OCI-LY7 (cell line): ENCODE data around the gene RARG. TPM values are rescaled to one million over a fixed set of nuclear protein-coding genes. Genes with fewer than 3 reads are reported as not detected.

Experiments used
- BruUV-seq: library from RNA; stranded (reverse); fragments of 400-500 nt; replicated peaks from 2 replicates; lab custom pipeline; 2021; lab: Mats Ljungman, UMichigan
- CTCF ChIA-PET: fragments of 300-600 bp; sonication (Branson Sonifier 250); formaldehyde crosslinking; loops from one replicate; lab custom pipeline; 2022; ENCODE audit warnings: antibody characterized with exemption; ENCODE audit not compliant: unreplicated experiment; lab: Charles Lee
- POLR2A ChIA-PET: fragments of 300-600 bp; sonication (Branson Sonifier 250); formaldehyde crosslinking; loops from one replicate; lab custom pipeline; 2022; ENCODE audit warnings: antibody characterized with exemption; lab: Charles Lee
- DNase-seq: peaks from one replicate; pipeline ENCODE4 v3.0.0-alpha.2; 2015; ENCODE audit warnings: low spot score
- H2AFZ ChIP-seq: fragments of 200-600 bp; sonication (generic), shearing (Covaris generic); 2 replicates; pipeline ENCODE4 v1.6.1; 2014; ENCODE audit warnings: mild to moderate bottlenecking, antibody characterized with exemption, low read length, moderate library complexity
- H3K27ac ChIP-seq: fragments of 200-600 bp; sonication (generic); 2 replicates; pipeline ENCODE4 v1.5.1; 2014; ENCODE audit warnings: mixed run types, low read depth, mild to moderate bottlenecking, moderate library complexity, low read length, inconsistent platforms; ENCODE audit not compliant: poor library complexity, severe bottlenecking
- H3K36me3 ChIP-seq: fragments of 200-600 bp; sonication (generic); 2 replicates; pipeline ENCODE4 v1.6.1; 2014; ENCODE audit warnings: mild to moderate bottlenecking, antibody characterized with exemption, low read length, moderate library complexity, mixed read lengths; ENCODE audit not compliant: insufficient read depth
- H3K4me1 ChIP-seq: fragments of 200-600 bp; sonication (generic); 2 replicates; pipeline ENCODE4 v1.5.1; 2014; ENCODE audit warnings: mild to moderate bottlenecking, low read length; ENCODE audit not compliant: insufficient read depth, poor library complexity, severe bottlenecking
- H3K4me2 ChIP-seq: fragments of 200-600 bp; sonication (generic); 2 replicates; pipeline ENCODE4 v1.6.1; 2014; ENCODE audit warnings: mild to moderate bottlenecking, low read length
- H3K4me3 ChIP-seq: fragments of 200-600 bp; sonication (generic); 2 replicates; pipeline ENCODE4 v1.5.1; 2014; ENCODE audit warnings: mild to moderate bottlenecking, low read depth, low read length; ENCODE audit not compliant: poor library complexity, severe bottlenecking
- H3K79me2 ChIP-seq: fragments of 200-600 bp; sonication (generic); 2 replicates; pipeline ENCODE4 v1.6.1; 2016; ENCODE audit warnings: low read depth, mild to moderate bottlenecking, low read length, moderate library complexity, mixed read lengths; ENCODE audit not compliant: insufficient read depth
- H3K9me2 ChIP-seq: fragments of 200-600 bp; sonication (generic); 2 replicates; pipeline ENCODE4 v1.6.1; 2016; ENCODE audit warnings: mild to moderate bottlenecking, low read length, mixed read lengths; ENCODE audit not compliant: insufficient read depth
- H3K9me3 ChIP-seq: fragments of 200-600 bp; sonication (generic); 2 replicates; pipeline ENCODE4 v1.6.1; 2014; ENCODE audit warnings: mild to moderate bottlenecking, mixed run types, low read length, mixed read lengths
- H4K20me1 ChIP-seq: fragments of 200-600 bp; sonication (generic); 2 replicates; pipeline ENCODE4 v1.6.1; 2014; ENCODE audit warnings: mild to moderate bottlenecking, antibody characterized with exemption, low read length, moderate library complexity, mixed read lengths; ENCODE audit not compliant: insufficient read depth
- EZH2phosphoT487 ChIP-seq: fragments of 200-600 bp; sonication (generic); IDR thresholded peaks from 2 replicates; pipeline ENCODE4 v1.6.1; 2018; ENCODE audit warnings: low read depth, borderline replicate concordance, mild to moderate bottlenecking, mixed run types, antibody characterized with exemption, low read length, moderate library complexity, mixed read lengths
- intact Hi-C: fragments of 100-400 bp; cut with micrococcal nuclease; formaldehyde crosslinking; loops from one replicate; pipeline ENCODE4 v1.10.0; 2022; ENCODE audit not compliant: unreplicated experiment
- total RNA-seq, 2 experiments: library from RNA; depleted of rRNA in 1 of 2; stranded (reverse); fragments of >200 nt in 1 of 2; shearing (Covaris generic) in 1 of 2; gene quantifications; 2 replicates each; pipeline ENCODE4 v1.2.3, GENCODE V29; 2014 to 2022
- TF ChIP-seq, protein P1 (sequence below): fragments of 200-600 bp; sonication (generic); conservative IDR thresholded peaks from 2 replicates; pipeline ENCODE4 v1.5.1; 2014; ENCODE audit warnings: mild to moderate bottlenecking, antibody characterized with exemption, low read length, moderate library complexity, mixed read lengths

The RARG gene
- total RNA-seq, 2 experiments from 2014 or later = 7.0 to 8.4 TPM

DNA sequence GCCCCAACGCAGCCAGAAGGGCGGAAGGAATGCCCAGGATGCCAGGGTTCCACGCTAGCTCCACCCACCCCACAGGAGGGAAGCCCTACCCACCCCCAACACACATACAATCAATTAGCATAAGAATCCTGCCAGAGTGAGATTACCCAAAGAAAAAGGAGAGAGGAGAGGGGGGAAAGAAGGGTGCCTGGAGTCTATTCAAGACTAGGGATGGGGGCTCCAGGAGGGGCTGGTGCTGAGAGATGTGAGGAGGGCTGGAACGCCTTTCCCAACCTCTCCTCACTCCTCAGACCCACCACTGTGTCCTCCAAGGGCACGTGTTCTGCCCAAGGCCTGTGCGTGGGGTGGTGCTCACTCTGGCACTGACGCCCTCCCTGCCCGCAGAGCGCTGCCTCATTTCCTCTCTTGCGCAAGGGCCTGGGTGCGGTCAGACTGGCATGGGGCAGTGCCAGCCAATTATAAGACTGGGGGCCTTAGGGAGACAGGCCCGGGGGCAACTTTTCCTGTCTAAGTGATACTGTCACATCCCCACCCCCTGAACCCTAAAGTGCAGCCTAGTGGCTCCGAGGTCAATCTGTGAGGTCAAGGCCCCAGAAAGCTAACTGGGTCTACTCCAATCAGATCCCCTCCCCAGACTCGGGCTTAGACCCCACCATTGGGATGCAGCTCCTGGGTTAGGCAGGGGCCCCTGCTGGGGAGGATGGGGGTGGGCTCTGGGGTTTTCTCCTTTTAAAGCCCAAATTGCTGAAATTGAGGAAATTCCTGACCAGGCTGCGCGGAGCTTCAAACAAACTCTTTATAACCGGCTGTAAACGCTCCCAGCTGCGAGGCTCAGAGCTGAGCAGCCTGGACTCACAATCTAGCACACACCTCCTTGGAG, 14.7 kb downstream of the RARG start:
- ChIA-PET CTCF (interaction anchor here (1.5 kb wide), 1 partner anchor 50 kb away, joined by 4 read pairs; the partner anchor contains the start of gene ESPL1), POLR2A (interaction anchor here (0.6 to 6.2 kb wide), 8 partner anchors 10 to 78 kb away, joined by 3 to 41 read pairs (median 3); partner anchors contain the start of genes ESPL1, ITGB7 and PFDN5)
- intact Hi-C loops = no loop called here
- Histone ChIP-seq H4K20me1 (no peaks in the 10 kb centered on the region), H2AFZ (no peak overlapping the region), H3K9me3 (no peaks in the 10 kb centered on the region), H3K4me2 (peak overlapping the region; percentile 96), H3K27ac (no peak overlapping the region), H3K4me1 (peaks cover 80% of the 10 kb centered on the region), H3K79me2 (no peaks in the 10 kb centered on the region), H3K36me3 (peaks cover 5% of the 10 kb centered on the region; the same call in 1 of the 2 replicates), H3K4me3 (no peak overlapping the region), H3K9me2 (no peaks in the 10 kb centered on the region)
- DNase-seq = no peak
- TF ChIP-seq EZH2phosphoT487 = no peak
- TF ChIP-seq, protein P1, sequence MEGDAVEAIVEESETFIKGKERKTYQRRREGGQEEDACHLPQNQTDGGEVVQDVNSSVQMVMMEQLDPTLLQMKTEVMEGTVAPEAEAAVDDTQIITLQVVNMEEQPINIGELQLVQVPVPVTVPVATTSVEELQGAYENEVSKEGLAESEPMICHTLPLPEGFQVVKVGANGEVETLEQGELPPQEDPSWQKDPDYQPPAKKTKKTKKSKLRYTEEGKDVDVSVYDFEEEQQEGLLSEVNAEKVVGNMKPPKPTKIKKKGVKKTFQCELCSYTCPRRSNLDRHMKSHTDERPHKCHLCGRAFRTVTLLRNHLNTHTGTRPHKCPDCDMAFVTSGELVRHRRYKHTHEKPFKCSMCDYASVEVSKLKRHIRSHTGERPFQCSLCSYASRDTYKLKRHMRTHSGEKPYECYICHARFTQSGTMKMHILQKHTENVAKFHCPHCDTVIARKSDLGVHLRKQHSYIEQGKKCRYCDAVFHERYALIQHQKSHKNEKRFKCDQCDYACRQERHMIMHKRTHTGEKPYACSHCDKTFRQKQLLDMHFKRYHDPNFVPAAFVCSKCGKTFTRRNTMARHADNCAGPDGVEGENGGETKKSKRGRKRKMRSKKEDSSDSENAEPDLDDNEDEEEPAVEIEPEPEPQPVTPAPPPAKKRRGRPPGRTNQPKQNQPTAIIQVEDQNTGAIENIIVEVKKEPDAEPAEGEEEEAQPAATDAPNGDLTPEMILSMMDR = no peak
- no TSS peak for BruUV-seq

DNA sequence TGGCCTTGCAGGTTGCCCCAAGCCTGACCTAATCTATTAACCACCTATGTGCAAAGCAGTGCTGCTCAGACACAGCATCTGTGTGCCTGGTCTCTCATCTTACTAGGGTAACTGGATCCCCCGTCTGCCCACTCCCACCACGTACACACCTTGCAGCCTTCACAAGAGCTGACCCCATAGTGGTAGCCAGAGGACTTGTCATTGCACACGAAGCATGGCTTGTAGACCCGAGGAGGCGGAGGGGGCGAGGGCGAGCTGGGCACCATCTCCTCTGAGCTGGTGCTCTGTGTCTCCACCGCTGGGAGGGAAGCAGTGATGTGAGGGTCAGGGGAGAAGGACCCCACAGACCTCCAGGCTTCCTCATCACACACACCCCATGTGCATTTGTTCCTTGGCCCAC, 16.5 kb downstream of the RARG start:
- DNase-seq = no peak
- Histone ChIP-seq H3K27ac (no peak overlapping the region), H3K4me1 (peaks cover 86% of the 10 kb centered on the region), H3K9me2 (no peaks in the 10 kb centered on the region), H3K9me3 (no peaks in the 10 kb centered on the region), H3K79me2 (no peaks in the 10 kb centered on the region), H3K4me3 (no peak overlapping the region), H3K4me2 (peak overlapping the region; percentile 96; the same call in 1 of the 2 replicates), H2AFZ (no peak overlapping the region), H4K20me1 (no peaks in the 10 kb centered on the region), H3K36me3 (peaks cover 9% of the 10 kb centered on the region; the same call in 1 of the 2 replicates)
- POLR2A ChIA-PET = interaction anchor here (0.9 to 6.2 kb wide), 4 partner anchors 28 to 66 kb away, joined by 3 to 41 read pairs (median 5); partner anchors contain the start of gene ESPL1
- CTCF ChIA-PET = interaction anchor here (1.5 to 6.0 kb wide), 3 partner anchors 53 to 106 kb away, joined by 3 to 80 read pairs (median 4); partner anchors contain the start of genes AAAS and ESPL1
- intact Hi-C loops = no loop called here
- BruUV-seq = no TSS peak
- TF ChIP-seq EZH2phosphoT487 = no peak
- TF ChIP-seq, protein P1 = no peak
